HEK293 (cell line): ENCODE data around the gene HEMGN.

ENCODE experiments used
- CTCF ChIA-PET: fragments of 350-600 bp; formaldehyde crosslinking; extraction: SDS; loops from one replicate; lab custom pipeline; 2021; ENCODE audit warnings: antibody characterized with exemption; lab: Yijun Ruan, JAX
- POLR2A ChIA-PET: fragments of 300-600 bp; formaldehyde crosslinking; extraction: SDS; loops from one replicate; lab custom pipeline; 2020; ENCODE audit warnings: antibody characterized with exemption, inconsistent platforms; lab: Yijun Ruan, JAX
- H3K27ac ChIP-seq: fragments of 200-500 bp; sonication (Bioruptor generic); 2 replicates; pipeline ENCODE4 v1.5.1; 2014; ENCODE audit warnings: low read depth, low read length, control low read depth, inconsistent platforms; ENCODE audit errors: extremely low read depth
- H3K36me3 ChIP-seq, 2 experiments: fragments of 200-500 bp in 1 of 2; sonication (Bioruptor generic) in 1 of 2; 1 replicate in 1 of 2; 2 replicates in 1 of 2; pipeline ENCODE4 v1.5.1; 2014 to 2017; ENCODE audit warnings: inconsistent platforms in 2 of 2, low read length in 2 of 2; ENCODE audit not compliant: control insufficient read depth in 2 of 2, insufficient read depth in 1 of 2
- H3K4me1 ChIP-seq: fragments of 200-500 bp; sonication (Bioruptor generic); 2 replicates; pipeline ENCODE4 v1.5.1; 2014; ENCODE audit warnings: mild to moderate bottlenecking, low read length, inconsistent platforms; ENCODE audit not compliant: control insufficient read depth, insufficient read depth
- H3K4me3 ChIP-seq: 2 replicates; pipeline ENCODE4 v1.5.1; 2011; ENCODE audit warnings: low read depth, mild to moderate bottlenecking, control low read depth, low read length, moderate library complexity
- H3K9me3 ChIP-seq: fragments of 200-500 bp; sonication (Bioruptor generic); 2 replicates; pipeline ENCODE4 v1.5.1; 2014; ENCODE audit warnings: low read depth, low read length, inconsistent platforms; ENCODE audit not compliant: control insufficient read depth, insufficient read depth
- SP2 ChIP-seq: fragments of 450-650 bp; formaldehyde crosslinking; IDR thresholded peaks from 2 replicates; pipeline ENCODE4 v1.5.1; 2016; ENCODE audit warnings: missing biosample characterization, missing genetic modification characterization
- SP3 ChIP-seq: fragments of 450-650 bp; formaldehyde crosslinking; IDR thresholded peaks from 2 replicates; pipeline ENCODE4 v1.5.1; 2016; ENCODE audit warnings: missing biosample characterization, missing genetic modification characterization
- TRIM28 ChIP-seq: IDR thresholded peaks from 2 replicates; pipeline ENCODE4 v1.6.1; 2011; ENCODE audit warnings: low read length, control low read depth, borderline replicate concordance
- ZFP3 ChIP-seq: fragments of 450-650 bp; formaldehyde crosslinking; IDR thresholded peaks from 2 replicates; pipeline ENCODE4 v1.5.1; 2016; ENCODE audit warnings: low read depth, missing biosample characterization, missing genetic modification characterization
- ZNF404 ChIP-seq: fragments of 450-650 bp; formaldehyde crosslinking; IDR thresholded peaks from 2 replicates; pipeline ENCODE4 v1.5.1; 2017; ENCODE audit warnings: missing biosample characterization, missing genetic modification characterization
- ZNF433 ChIP-seq: fragments of 450-650 bp; formaldehyde crosslinking; IDR thresholded peaks from 2 replicates; pipeline ENCODE4 v1.5.1; 2016; ENCODE audit warnings: missing biosample characterization, missing genetic modification characterization, low read depth
- ZNF530 ChIP-seq: fragments of 450-650 bp; formaldehyde crosslinking; IDR thresholded peaks from 2 replicates; pipeline ENCODE4 v1.5.1; 2016; ENCODE audit warnings: low read depth, missing biosample characterization, missing genetic modification characterization
- ZNF600 ChIP-seq: fragments of 450-650 bp; formaldehyde crosslinking; IDR thresholded peaks from 2 replicates; pipeline ENCODE4 v1.5.1; 2016; ENCODE audit warnings: missing biosample characterization, missing genetic modification characterization
- ZNF660 ChIP-seq: fragments of 450-650 bp; IDR thresholded peaks from 2 replicates; pipeline ENCODE4 v1.5.1; 2018; ENCODE audit warnings: missing biosample characterization, mild to moderate bottlenecking, missing genetic modification characterization
- ZNF707 ChIP-seq: fragments of 450-650 bp; formaldehyde crosslinking; IDR thresholded peaks from 2 replicates; pipeline ENCODE4 v1.5.1; 2016; ENCODE audit warnings: missing biosample characterization, missing genetic modification characterization
- ZSCAN16 ChIP-seq: fragments of 450-650 bp; formaldehyde crosslinking; IDR thresholded peaks from 2 replicates; pipeline ENCODE4 v1.5.1; 2016; ENCODE audit warnings: missing biosample characterization, missing genetic modification characterization
- ZXDB ChIP-seq: fragments of 450-650 bp; formaldehyde crosslinking; IDR thresholded peaks from 2 replicates; pipeline ENCODE4 v1.5.1; 2016; ENCODE audit warnings: missing biosample characterization, missing genetic modification characterization
- TF ChIP-seq, protein P1 (sequence below): fragments of 450-650 bp; formaldehyde crosslinking; IDR thresholded peaks from 2 replicates; pipeline ENCODE4; 2016; ENCODE audit warnings: missing biosample characterization, missing genetic modification characterization
- TF ChIP-seq, protein P2 (sequence below): fragments of 450-650 bp; formaldehyde crosslinking; IDR thresholded peaks from 2 replicates; pipeline ENCODE4 v1.5.0; 2017; ENCODE audit warnings: missing biosample characterization, missing genetic modification characterization, borderline replicate concordance
- TF ChIP-seq, protein P3 (sequence below): fragments of 450-650 bp; formaldehyde crosslinking; IDR thresholded peaks from 2 replicates; pipeline ENCODE4 v1.5.1; 2017; ENCODE audit warnings: missing biosample characterization, missing genetic modification characterization
- TF ChIP-seq, protein P4 (sequence below): fragments of 450-650 bp; formaldehyde crosslinking; IDR thresholded peaks from 2 replicates; pipeline ENCODE4 v1.5.1; 2016; ENCODE audit warnings: missing biosample characterization, missing genetic modification characterization
- TF ChIP-seq, protein P5 (sequence below): fragments of 450-650 bp; formaldehyde crosslinking; IDR thresholded peaks from 2 replicates; pipeline ENCODE4 v1.5.1; 2016; ENCODE audit warnings: missing biosample characterization, missing genetic modification characterization
- TF ChIP-seq, protein P6 (sequence below): fragments of 450-650 bp; formaldehyde crosslinking; IDR thresholded peaks from 2 replicates; pipeline ENCODE4 v1.5.1; 2016; ENCODE audit warnings: missing biosample characterization, missing genetic modification characterization
- TF ChIP-seq, protein P7 (sequence below): fragments of 450-650 bp; formaldehyde crosslinking; IDR thresholded peaks from 2 replicates; pipeline ENCODE4 v1.5.1; 2016; ENCODE audit warnings: missing biosample characterization, missing genetic modification characterization
- TF ChIP-seq, protein P8 (sequence below): fragments of 450-650 bp; formaldehyde crosslinking; IDR thresholded peaks from 2 replicates; pipeline ENCODE4 v1.5.1; 2017; ENCODE audit warnings: missing biosample characterization, missing genetic modification characterization

Gene HEMGN

DNA sequence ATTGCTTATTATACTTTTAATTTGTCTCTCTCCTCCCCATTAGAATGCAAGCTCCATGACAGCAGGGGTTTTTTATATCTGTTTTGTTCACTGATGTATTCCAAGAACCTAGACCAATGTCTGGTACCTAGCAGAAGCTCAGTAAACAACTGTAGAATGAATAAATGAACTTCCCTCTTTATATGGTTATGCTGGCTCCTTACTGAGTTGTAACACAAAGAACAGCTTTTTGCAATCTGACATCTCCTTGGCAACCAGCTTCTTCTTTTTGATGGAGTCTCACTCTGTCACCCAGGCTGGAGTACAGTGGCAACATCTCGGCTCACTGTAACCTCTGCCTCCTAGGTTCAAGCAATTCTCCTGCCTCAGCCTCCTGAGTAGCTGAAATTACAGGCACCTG lies 29.3 kb downstream of the HEMGN start:
- Histone ChIP-seq H3K27ac (no peak overlapping the region), H3K4me3 (no peak overlapping the region), H3K36me3 (peaks cover 0 to 73% of the 10 kb centered on the region in 2 experiments; a peak in 1 of 3 replicates), H3K4me1 (no peaks in the 10 kb centered on the region), H3K9me3 (no peaks in the 10 kb centered on the region)
- ChIA-PET CTCF (interaction anchor here (0.7 to 4.4 kb wide), 3 partner anchors 8 to 18 kb away, joined by 3 to 30 read pairs (median 17); no protein-coding TSS in a partner anchor), POLR2A (interaction anchor here (1.0 kb wide), 1 partner anchor 13 kb away, joined by 3 read pairs; the partner anchor contains the start of gene TRMO)
- TF ChIP-seq ZNF404 (tag by site-specific recombination) (no peak), ZNF530 (no peak), ZSCAN16 (no peak), ZNF660 (tag by site-specific recombination) (no peak), ZNF600 (tag by site-specific recombination) (no peak), TRIM28 (no peak), ZNF433 (no peak)
- TF ChIP-seq, protein P1, sequence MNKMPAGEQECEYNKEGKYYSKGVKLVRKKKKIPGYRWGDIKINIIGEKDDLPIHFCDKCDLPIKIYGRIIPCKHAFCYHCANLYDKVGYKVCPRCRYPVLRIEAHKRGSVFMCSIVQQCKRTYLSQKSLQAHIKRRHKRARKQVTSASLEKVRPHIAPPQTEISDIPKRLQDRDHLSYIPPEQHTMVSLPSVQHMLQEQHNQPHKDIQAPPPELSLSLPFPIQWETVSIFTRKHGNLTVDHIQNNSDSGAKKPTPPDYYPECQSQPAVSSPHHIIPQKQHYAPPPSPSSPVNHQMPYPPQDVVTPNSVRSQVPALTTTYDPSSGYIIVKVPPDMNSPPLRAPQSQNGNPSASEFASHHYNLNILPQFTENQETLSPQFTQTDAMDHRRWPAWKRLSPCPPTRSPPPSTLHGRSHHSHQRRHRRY (tag by site-specific recombination), result no peak
- TF ChIP-seq, protein P2, sequence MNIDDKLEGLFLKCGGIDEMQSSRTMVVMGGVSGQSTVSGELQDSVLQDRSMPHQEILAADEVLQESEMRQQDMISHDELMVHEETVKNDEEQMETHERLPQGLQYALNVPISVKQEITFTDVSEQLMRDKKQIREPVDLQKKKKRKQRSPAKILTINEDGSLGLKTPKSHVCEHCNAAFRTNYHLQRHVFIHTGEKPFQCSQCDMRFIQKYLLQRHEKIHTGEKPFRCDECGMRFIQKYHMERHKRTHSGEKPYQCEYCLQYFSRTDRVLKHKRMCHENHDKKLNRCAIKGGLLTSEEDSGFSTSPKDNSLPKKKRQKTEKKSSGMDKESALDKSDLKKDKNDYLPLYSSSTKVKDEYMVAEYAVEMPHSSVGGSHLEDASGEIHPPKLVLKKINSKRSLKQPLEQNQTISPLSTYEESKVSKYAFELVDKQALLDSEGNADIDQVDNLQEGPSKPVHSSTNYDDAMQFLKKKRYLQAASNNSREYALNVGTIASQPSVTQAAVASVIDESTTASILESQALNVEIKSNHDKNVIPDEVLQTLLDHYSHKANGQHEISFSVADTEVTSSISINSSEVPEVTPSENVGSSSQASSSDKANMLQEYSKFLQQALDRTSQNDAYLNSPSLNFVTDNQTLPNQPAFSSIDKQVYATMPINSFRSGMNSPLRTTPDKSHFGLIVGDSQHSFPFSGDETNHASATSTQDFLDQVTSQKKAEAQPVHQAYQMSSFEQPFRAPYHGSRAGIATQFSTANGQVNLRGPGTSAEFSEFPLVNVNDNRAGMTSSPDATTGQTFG (tag by site-specific recombination), result no peak
- TF ChIP-seq, protein P3, sequence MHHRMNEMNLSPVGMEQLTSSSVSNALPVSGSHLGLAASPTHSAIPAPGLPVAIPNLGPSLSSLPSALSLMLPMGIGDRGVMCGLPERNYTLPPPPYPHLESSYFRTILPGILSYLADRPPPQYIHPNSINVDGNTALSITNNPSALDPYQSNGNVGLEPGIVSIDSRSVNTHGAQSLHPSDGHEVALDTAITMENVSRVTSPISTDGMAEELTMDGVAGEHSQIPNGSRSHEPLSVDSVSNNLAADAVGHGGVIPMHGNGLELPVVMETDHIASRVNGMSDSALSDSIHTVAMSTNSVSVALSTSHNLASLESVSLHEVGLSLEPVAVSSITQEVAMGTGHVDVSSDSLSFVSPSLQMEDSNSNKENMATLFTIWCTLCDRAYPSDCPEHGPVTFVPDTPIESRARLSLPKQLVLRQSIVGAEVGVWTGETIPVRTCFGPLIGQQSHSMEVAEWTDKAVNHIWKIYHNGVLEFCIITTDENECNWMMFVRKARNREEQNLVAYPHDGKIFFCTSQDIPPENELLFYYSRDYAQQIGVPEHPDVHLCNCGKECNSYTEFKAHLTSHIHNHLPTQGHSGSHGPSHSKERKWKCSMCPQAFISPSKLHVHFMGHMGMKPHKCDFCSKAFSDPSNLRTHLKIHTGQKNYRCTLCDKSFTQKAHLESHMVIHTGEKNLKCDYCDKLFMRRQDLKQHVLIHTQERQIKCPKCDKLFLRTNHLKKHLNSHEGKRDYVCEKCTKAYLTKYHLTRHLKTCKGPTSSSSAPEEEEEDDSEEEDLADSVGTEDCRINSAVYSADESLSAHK (tag by site-specific recombination), result no peak
- TF ChIP-seq, protein P4, sequence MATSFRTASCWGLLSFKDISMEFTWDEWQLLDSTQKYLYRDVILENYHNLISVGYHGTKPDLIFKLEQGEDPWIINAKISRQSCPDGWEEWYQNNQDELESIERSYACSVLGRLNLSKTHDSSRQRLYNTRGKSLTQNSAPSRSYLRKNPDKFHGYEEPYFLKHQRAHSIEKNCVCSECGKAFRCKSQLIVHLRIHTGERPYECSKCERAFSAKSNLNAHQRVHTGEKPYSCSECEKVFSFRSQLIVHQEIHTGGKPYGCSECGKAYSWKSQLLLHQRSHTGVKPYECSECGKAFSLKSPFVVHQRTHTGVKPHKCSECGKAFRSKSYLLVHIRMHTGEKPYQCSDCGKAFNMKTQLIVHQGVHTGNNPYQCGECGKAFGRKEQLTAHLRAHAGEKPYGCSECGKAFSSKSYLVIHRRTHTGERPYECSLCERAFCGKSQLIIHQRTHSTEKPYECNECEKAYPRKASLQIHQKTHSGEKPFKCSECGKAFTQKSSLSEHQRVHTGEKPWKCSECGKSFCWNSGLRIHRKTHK, result no peak

DNA sequence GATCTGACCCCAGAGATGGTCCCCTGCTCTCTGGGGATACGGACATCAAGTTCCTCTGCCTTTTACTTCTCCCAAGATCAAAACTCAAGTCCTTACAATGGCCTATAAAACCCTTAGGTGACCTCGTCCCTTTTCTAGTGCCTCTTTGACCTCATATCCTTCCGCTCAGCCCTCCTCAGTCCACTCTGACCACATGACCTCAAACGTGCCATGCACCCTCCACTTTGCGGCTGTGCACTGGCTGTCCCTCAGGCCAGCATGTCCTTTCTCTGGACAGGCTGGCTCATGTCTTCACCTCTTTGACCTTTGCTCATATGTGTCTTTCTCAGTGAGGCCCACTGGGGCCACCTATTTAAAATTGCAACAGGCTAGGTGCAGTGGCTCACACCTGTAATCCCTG lies 30.3 kb downstream of the HEMGN start:
- ChIA-PET POLR2A (interaction anchor here (0.6 kb wide), 1 partner anchor 179 kb away, joined by 5 read pairs; no protein-coding TSS in a partner anchor), CTCF (no interaction called here)
- H3K4me1 ChIP-seq, result no peaks in the 10 kb centered on the region
- H3K9me3 ChIP-seq, result no peaks in the 10 kb centered on the region
- no peak overlapping the region for H3K4me3 ChIP-seq
- H3K27ac ChIP-seq, result no peak overlapping the region
- H3K36me3 ChIP-seq, result peaks cover 0 to 66% of the 10 kb centered on the region in 2 experiments; a peak in 1 of 3 replicates
- TF ChIP-seq ZNF707 (tag by site-specific recombination) (no peak), SP2 (tag by site-specific recombination) (no peak), ZFP3 (no peak), ZXDB (tag by site-specific recombination) (no peak), ZNF600 (tag by site-specific recombination) (no peak), SP3 (tag by site-specific recombination) (no peak)
- TF ChIP-seq, protein P5, sequence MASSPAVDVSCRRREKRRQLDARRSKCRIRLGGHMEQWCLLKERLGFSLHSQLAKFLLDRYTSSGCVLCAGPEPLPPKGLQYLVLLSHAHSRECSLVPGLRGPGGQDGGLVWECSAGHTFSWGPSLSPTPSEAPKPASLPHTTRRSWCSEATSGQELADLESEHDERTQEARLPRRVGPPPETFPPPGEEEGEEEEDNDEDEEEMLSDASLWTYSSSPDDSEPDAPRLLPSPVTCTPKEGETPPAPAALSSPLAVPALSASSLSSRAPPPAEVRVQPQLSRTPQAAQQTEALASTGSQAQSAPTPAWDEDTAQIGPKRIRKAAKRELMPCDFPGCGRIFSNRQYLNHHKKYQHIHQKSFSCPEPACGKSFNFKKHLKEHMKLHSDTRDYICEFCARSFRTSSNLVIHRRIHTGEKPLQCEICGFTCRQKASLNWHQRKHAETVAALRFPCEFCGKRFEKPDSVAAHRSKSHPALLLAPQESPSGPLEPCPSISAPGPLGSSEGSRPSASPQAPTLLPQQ (tag by site-specific recombination), result no peak
- TF ChIP-seq, protein P6, sequence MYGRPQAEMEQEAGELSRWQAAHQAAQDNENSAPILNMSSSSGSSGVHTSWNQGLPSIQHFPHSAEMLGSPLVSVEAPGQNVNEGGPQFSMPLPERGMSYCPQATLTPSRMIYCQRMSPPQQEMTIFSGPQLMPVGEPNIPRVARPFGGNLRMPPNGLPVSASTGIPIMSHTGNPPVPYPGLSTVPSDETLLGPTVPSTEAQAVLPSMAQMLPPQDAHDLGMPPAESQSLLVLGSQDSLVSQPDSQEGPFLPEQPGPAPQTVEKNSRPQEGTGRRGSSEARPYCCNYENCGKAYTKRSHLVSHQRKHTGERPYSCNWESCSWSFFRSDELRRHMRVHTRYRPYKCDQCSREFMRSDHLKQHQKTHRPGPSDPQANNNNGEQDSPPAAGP (tag by site-specific recombination), result no peak
- TF ChIP-seq, protein P7, sequence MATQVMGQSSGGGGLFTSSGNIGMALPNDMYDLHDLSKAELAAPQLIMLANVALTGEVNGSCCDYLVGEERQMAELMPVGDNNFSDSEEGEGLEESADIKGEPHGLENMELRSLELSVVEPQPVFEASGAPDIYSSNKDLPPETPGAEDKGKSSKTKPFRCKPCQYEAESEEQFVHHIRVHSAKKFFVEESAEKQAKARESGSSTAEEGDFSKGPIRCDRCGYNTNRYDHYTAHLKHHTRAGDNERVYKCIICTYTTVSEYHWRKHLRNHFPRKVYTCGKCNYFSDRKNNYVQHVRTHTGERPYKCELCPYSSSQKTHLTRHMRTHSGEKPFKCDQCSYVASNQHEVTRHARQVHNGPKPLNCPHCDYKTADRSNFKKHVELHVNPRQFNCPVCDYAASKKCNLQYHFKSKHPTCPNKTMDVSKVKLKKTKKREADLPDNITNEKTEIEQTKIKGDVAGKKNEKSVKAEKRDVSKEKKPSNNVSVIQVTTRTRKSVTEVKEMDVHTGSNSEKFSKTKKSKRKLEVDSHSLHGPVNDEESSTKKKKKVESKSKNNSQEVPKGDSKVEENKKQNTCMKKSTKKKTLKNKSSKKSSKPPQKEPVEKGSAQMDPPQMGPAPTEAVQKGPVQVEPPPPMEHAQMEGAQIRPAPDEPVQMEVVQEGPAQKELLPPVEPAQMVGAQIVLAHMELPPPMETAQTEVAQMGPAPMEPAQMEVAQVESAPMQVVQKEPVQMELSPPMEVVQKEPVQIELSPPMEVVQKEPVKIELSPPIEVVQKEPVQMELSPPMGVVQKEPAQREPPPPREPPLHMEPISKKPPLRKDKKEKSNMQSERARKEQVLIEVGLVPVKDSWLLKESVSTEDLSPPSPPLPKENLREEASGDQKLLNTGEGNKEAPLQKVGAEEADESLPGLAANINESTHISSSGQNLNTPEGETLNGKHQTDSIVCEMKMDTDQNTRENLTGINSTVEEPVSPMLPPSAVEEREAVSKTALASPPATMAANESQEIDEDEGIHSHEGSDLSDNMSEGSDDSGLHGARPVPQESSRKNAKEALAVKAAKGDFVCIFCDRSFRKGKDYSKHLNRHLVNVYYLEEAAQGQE (tag by site-specific recombination), result no peak
- TF ChIP-seq, protein P8, sequence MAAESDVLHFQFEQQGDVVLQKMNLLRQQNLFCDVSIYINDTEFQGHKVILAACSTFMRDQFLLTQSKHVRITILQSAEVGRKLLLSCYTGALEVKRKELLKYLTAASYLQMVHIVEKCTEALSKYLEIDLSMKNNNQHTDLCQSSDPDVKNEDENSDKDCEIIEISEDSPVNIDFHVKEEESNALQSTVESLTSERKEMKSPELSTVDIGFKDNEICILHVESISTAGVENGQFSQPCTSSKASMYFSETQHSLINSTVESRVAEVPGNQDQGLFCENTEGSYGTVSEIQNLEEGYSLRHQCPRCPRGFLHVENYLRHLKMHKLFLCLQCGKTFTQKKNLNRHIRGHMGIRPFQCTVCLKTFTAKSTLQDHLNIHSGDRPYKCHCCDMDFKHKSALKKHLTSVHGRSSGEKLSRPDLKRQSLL, result no peak
